ENCODE results near the gene HIBCH.
"Not testable (repeated sequence)": the region's sequence is repeated elsewhere in the genome, so short reads cannot be mapped to it uniquely, and the experiment has no call there.

DNA sequence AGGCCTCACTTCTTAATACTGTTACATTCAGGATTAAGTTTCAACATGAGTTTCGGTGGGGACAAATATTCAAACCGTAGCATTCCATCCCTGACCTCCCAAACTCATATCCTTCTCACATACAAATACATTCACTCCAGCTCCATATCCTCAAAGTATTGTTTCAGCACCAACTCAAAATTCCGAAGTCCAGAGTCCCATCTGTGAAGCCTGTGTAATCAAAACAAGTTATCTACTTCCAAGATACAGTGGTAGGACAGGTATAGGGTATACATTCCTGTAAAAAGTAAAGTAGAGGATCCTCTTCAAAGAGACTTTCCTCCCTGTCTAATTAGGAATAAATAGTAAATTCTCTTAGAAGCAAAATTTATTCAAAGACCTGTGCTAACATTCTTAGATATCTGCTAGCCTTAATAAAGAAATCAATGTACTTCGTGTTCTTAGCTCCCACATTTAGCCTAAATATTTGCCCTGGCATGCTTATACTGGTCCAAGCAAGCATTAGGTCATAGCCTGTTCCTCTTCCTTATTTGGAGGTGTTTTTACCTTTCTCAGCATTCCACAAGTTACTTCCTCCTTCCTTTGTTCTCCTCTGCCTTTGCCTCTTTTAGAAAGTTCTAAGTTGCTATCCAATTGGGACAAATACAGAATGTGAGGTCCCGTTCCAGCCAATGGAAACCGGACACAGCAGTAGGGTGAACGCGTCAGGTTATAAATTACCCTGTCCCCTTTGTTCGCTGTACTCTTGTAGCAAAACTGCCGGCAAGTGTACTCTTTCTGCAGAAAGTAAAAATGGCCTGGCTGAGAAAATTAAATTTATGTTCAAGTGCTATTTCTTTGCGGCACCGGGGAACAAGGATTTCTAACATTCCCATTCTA lies 40.1 kb downstream of the HIBCH start:
- TF ChIP-seq, protein P1, sequence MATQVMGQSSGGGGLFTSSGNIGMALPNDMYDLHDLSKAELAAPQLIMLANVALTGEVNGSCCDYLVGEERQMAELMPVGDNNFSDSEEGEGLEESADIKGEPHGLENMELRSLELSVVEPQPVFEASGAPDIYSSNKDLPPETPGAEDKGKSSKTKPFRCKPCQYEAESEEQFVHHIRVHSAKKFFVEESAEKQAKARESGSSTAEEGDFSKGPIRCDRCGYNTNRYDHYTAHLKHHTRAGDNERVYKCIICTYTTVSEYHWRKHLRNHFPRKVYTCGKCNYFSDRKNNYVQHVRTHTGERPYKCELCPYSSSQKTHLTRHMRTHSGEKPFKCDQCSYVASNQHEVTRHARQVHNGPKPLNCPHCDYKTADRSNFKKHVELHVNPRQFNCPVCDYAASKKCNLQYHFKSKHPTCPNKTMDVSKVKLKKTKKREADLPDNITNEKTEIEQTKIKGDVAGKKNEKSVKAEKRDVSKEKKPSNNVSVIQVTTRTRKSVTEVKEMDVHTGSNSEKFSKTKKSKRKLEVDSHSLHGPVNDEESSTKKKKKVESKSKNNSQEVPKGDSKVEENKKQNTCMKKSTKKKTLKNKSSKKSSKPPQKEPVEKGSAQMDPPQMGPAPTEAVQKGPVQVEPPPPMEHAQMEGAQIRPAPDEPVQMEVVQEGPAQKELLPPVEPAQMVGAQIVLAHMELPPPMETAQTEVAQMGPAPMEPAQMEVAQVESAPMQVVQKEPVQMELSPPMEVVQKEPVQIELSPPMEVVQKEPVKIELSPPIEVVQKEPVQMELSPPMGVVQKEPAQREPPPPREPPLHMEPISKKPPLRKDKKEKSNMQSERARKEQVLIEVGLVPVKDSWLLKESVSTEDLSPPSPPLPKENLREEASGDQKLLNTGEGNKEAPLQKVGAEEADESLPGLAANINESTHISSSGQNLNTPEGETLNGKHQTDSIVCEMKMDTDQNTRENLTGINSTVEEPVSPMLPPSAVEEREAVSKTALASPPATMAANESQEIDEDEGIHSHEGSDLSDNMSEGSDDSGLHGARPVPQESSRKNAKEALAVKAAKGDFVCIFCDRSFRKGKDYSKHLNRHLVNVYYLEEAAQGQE (IDR thresholded peaks at IDR 0.05; ENCODE audit: insufficient replicate concordance, low read depth), result not testable (repeated sequence)
- TF ChIP-seq, protein P2, sequence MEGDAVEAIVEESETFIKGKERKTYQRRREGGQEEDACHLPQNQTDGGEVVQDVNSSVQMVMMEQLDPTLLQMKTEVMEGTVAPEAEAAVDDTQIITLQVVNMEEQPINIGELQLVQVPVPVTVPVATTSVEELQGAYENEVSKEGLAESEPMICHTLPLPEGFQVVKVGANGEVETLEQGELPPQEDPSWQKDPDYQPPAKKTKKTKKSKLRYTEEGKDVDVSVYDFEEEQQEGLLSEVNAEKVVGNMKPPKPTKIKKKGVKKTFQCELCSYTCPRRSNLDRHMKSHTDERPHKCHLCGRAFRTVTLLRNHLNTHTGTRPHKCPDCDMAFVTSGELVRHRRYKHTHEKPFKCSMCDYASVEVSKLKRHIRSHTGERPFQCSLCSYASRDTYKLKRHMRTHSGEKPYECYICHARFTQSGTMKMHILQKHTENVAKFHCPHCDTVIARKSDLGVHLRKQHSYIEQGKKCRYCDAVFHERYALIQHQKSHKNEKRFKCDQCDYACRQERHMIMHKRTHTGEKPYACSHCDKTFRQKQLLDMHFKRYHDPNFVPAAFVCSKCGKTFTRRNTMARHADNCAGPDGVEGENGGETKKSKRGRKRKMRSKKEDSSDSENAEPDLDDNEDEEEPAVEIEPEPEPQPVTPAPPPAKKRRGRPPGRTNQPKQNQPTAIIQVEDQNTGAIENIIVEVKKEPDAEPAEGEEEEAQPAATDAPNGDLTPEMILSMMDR (IDR thresholded peaks at IDR 0.05; ENCODE audit: insufficient read depth, low read length), result not testable (repeated sequence)

All from HL-60 (cell line).